Liver (tissue), 9 donors: Measurements from ENCODE around the gene DIP2C. TPM values are rescaled to one million over a fixed set of nuclear protein-coding genes. Genes with fewer than 3 reads are reported as not detected.

Source experiments
- DNase-seq: peaks from one replicate; pipeline ENCODE4 v3.0.0-alpha.2; 2017; ENCODE audit warnings: low spot score
- H3K27ac ChIP-seq, 2 donors: one replicate each; pipeline ENCODE4 v1.7.0; 2013; ENCODE audit warnings: inconsistent platforms in 2 of 2, low read length in 2 of 2, control low read depth in 1 of 2, low read depth in 1 of 2, mild to moderate bottlenecking in 1 of 2
- H3K27me3 ChIP-seq, 4 donors: one replicate each; pipeline versions ENCODE4 v1.6.1 to v1.7.0; 2013; ENCODE audit warnings: low read length in 3 of 4, inconsistent platforms in 1 of 4, mild to moderate bottlenecking in 1 of 4, moderate library complexity in 1 of 4; ENCODE audit not compliant: control insufficient read depth in 4 of 4, insufficient read depth in 4 of 4
- H3K36me3 ChIP-seq, 4 donors: one replicate each; pipeline versions ENCODE4 v1.6.1 to v1.7.0; 2013; ENCODE audit warnings: low read length in 3 of 4, mild to moderate bottlenecking in 3 of 4, low read depth in 1 of 4, moderate library complexity in 1 of 4; ENCODE audit not compliant: control insufficient read depth in 4 of 4, insufficient read depth in 3 of 4
- H3K4me1 ChIP-seq, 4 donors: one replicate each; pipeline versions ENCODE4 v1.6.1 to v1.7.0; 2013; ENCODE audit warnings: low read length in 3 of 4, mild to moderate bottlenecking in 3 of 4, moderate library complexity in 1 of 4; ENCODE audit not compliant: control insufficient read depth in 4 of 4, insufficient read depth in 4 of 4
- H3K4me3 ChIP-seq, 3 donors: one replicate each; pipeline versions ENCODE4 v1.6.1 to v1.7.0; 2013; ENCODE audit warnings: low read length in 3 of 3, control low read depth in 1 of 3, low read depth in 1 of 3, mild to moderate bottlenecking in 1 of 3
- H3K9ac ChIP-seq, 2 donors: one replicate each; pipeline ENCODE4 v1.7.0; 2013; ENCODE audit warnings: low read length in 2 of 2, mild to moderate bottlenecking in 2 of 2, moderate library complexity in 2 of 2, control low read depth in 1 of 2, low read depth in 1 of 2
- H3K9me3 ChIP-seq, 4 donors: one replicate each; pipeline versions ENCODE4 v1.6.1 to v1.7.0; 2013; ENCODE audit warnings: low read length in 3 of 4; ENCODE audit not compliant: control insufficient read depth in 4 of 4
- FOXA1 ChIP-seq: IDR thresholded peaks from 2 replicates; pipeline ENCODE4 v1.6.1; 2016; ENCODE audit warnings: antibody characterized with exemption
- FOXA2 ChIP-seq: IDR thresholded peaks from 2 replicates; pipeline ENCODE4 v1.6.1; 2016; ENCODE audit warnings: antibody characterized with exemption
- GABPA ChIP-seq, 2 donors: IDR thresholded peaks in 1 of 2; conservative IDR thresholded peaks in 1 of 2; 2 replicates each; pipeline ENCODE4 v1.6.1; 2016; ENCODE audit warnings: antibody characterized with exemption in 2 of 2, mild to moderate bottlenecking in 1 of 2, moderate library complexity in 1 of 2
- HNF4A ChIP-seq, 2 donors: conservative IDR thresholded peaks; 2 replicates each; pipeline ENCODE4 v1.6.1; 2016; ENCODE audit warnings: antibody characterized with exemption in 2 of 2, mild to moderate bottlenecking in 2 of 2
- NR2F2 ChIP-seq: IDR thresholded peaks from 2 replicates; pipeline ENCODE4 v1.6.1; 2016; ENCODE audit warnings: antibody characterized with exemption
- TAF1 ChIP-seq: conservative IDR thresholded peaks from 2 replicates; pipeline ENCODE4 v1.6.1; 2016; ENCODE audit warnings: antibody characterized with exemption, mild to moderate bottlenecking
- YY1 ChIP-seq: IDR thresholded peaks from 2 replicates; pipeline ENCODE4 v1.6.1; 2016; ENCODE audit warnings: antibody characterized with exemption, mild to moderate bottlenecking
- ZBTB33 ChIP-seq: IDR thresholded peaks from 2 replicates; pipeline ENCODE4 v1.6.1; 2016; ENCODE audit warnings: antibody characterized with exemption
- WGBS: extraction: QIAGEN DNeasy Blood & Tissue Kit; methylation state at CpG from one replicate; pipeline ENCODE4 v1.1.7; 2013; 5-methylcytosine and 5-hydroxymethylcytosine counted together
- polyA plus RNA-seq, 2 donors: library from polyadenylated mRNA; stranded (reverse) in 1 of 2; unstranded in 1 of 2; fragments of 200-250 nt in 1 of 2; fragments of >200 nt in 1 of 2; fragmentation: Nextera tagmentation in 1 of 2; extraction: Ambion mirVana in 1 of 2; gene quantifications; one replicate each; pipeline versions ENCODE4 v1.2.1 to v1.2.3, GENCODE V29; 2013 to 2015
- total RNA-seq, 2 donors: library from RNA; depleted of rRNA; stranded (reverse); fragments of >200 nt; gene quantifications; one replicate each; pipeline ENCODE4 v1.2.3, GENCODE V29; 2014
- TF ChIP-seq, protein P1 (sequence below): IDR thresholded peaks from 2 replicates; pipeline ENCODE4 v1.6.1; 2016; ENCODE audit warnings: antibody characterized with exemption, mild to moderate bottlenecking
- TF ChIP-seq, protein P2 (sequence below): fragments of 150-350 bp; IDR thresholded peaks from 2 replicates; pipeline ENCODE4 v1.5.1; 2017; ENCODE audit warnings: improper control_type of control experiment, low read depth, low read length; ENCODE audit not compliant: missing input control
- TF ChIP-seq, protein P3 (sequence below): IDR thresholded peaks from 2 replicates; pipeline ENCODE4 v1.6.1; 2016; ENCODE audit warnings: antibody characterized with exemption
- TF ChIP-seq, protein P4 (sequence below): IDR thresholded peaks from 2 replicates; pipeline ENCODE4 v1.6.1; 2016; ENCODE audit warnings: antibody characterized with exemption
- donor health status: healthy.
- donor health status: healthy.
- donor health status: healthy.
- donor health status: healthy.
- donor health status: healthy.

The DIP2C gene
- total and polyA plus RNA-seq, 4 donors, result 4.2 to 12.2 (median 5.7) TPM

- Histone ChIP-seq H3K9me3 (no peaks in the 10 kb centered on the region), H3K27ac (no peak overlapping the region), H3K9ac (no peak overlapping the region), H3K4me3 (no peak overlapping the region), H3K27me3 (no peaks in the 10 kb centered on the region), H3K4me1 (no peaks in the 10 kb centered on the region), H3K36me3 (peaks cover 1 to 59% (median 20%) of the 10 kb centered on the region in 4 donors)
- TF ChIP-seq, protein P1, sequence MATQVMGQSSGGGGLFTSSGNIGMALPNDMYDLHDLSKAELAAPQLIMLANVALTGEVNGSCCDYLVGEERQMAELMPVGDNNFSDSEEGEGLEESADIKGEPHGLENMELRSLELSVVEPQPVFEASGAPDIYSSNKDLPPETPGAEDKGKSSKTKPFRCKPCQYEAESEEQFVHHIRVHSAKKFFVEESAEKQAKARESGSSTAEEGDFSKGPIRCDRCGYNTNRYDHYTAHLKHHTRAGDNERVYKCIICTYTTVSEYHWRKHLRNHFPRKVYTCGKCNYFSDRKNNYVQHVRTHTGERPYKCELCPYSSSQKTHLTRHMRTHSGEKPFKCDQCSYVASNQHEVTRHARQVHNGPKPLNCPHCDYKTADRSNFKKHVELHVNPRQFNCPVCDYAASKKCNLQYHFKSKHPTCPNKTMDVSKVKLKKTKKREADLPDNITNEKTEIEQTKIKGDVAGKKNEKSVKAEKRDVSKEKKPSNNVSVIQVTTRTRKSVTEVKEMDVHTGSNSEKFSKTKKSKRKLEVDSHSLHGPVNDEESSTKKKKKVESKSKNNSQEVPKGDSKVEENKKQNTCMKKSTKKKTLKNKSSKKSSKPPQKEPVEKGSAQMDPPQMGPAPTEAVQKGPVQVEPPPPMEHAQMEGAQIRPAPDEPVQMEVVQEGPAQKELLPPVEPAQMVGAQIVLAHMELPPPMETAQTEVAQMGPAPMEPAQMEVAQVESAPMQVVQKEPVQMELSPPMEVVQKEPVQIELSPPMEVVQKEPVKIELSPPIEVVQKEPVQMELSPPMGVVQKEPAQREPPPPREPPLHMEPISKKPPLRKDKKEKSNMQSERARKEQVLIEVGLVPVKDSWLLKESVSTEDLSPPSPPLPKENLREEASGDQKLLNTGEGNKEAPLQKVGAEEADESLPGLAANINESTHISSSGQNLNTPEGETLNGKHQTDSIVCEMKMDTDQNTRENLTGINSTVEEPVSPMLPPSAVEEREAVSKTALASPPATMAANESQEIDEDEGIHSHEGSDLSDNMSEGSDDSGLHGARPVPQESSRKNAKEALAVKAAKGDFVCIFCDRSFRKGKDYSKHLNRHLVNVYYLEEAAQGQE, result no peak
- TF ChIP-seq, protein P2, sequence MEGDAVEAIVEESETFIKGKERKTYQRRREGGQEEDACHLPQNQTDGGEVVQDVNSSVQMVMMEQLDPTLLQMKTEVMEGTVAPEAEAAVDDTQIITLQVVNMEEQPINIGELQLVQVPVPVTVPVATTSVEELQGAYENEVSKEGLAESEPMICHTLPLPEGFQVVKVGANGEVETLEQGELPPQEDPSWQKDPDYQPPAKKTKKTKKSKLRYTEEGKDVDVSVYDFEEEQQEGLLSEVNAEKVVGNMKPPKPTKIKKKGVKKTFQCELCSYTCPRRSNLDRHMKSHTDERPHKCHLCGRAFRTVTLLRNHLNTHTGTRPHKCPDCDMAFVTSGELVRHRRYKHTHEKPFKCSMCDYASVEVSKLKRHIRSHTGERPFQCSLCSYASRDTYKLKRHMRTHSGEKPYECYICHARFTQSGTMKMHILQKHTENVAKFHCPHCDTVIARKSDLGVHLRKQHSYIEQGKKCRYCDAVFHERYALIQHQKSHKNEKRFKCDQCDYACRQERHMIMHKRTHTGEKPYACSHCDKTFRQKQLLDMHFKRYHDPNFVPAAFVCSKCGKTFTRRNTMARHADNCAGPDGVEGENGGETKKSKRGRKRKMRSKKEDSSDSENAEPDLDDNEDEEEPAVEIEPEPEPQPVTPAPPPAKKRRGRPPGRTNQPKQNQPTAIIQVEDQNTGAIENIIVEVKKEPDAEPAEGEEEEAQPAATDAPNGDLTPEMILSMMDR, result no peak
- TF ChIP-seq FOXA2, result no peak
- TF ChIP-seq GABPA (IDR thresholded peaks at IDR 0.05 in 1 of 2, conservative IDR thresholded peaks at IDR 0.05 in 1 of 2), result no peak
- TF ChIP-seq, protein P3, sequence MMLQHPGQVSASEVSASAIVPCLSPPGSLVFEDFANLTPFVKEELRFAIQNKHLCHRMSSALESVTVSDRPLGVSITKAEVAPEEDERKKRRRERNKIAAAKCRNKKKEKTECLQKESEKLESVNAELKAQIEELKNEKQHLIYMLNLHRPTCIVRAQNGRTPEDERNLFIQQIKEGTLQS, result no peak
- TF ChIP-seq FOXA1, result no peak
- no peak for TF ChIP-seq ZBTB33
- TF ChIP-seq YY1, result no peak
- no peak for TF ChIP-seq TAF1
- WGBS, result 98% methylated on average over 4 of the region's 4 CpGs
- no peak for DNase-seq
These were observed 401.7 kb downstream of the DIP2C start for GRCh38 chr10:287814-288213.

DNA sequence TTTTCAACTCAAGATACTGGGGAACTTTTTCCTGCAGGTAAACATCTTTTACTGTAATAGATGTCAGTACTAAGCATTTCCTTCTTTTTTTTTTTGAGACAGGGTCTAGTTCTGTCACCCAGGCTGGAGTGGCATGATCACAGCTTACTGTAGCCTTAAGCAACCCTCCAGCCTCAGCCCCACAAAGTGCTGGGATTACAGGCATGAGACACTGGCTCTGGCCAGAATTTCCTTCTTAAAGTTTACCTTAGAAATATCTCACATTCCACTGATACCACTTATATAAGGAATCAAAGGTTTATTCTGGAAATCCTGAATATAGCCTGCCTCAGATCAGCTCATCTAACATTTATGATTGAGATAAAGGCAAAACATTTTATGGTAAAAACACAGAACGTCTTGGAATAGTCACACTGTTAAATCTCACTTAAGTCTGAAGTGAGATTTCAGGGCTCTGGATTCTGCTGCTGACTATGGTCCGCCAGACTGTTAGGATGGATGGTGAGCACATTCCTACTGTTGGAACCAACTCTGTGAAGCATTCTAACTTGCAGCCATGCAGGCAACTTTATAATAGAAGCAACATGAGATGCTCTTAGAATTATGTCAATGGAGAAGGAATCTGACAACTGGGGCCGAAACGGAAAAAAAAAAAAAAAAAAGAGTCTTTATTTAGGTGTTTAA, 402.3 kb downstream of the DIP2C start:
- Histone ChIP-seq H3K4me1 (no peaks in the 10 kb centered on the region), H3K4me3 (no peak overlapping the region), H3K27ac (no peak overlapping the region), H3K9ac (no peak overlapping the region), H3K27me3 (no peaks in the 10 kb centered on the region), H3K36me3 (peaks cover 1 to 63% (median 24%) of the 10 kb centered on the region in 4 donors), H3K9me3 (no peaks in the 10 kb centered on the region)
- WGBS, result 93% methylated on average over 4 of the region's 4 CpGs
- TF ChIP-seq, protein P4, sequence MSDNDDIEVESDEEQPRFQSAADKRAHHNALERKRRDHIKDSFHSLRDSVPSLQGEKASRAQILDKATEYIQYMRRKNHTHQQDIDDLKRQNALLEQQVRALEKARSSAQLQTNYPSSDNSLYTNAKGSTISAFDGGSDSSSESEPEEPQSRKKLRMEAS, result no peak
- TF ChIP-seq NR2F2 (no peak), GABPA (IDR thresholded peaks at IDR 0.05 in 1 of 2, conservative IDR thresholded peaks at IDR 0.05 in 1 of 2) (no peak), TAF1 (no peak), HNF4A (conservative IDR thresholded peaks at IDR 0.05) (no peak)
- DNase-seq, result no peak
